Neural cell (in vitro differentiated cells): ENCODE measurements around the gene H2BK1. TPM values are rescaled to one million over a fixed set of nuclear protein-coding genes. Genes with fewer than 3 reads are reported as not detected.

ENCODE experiments used
- H2AFZ ChIP-seq: fragments of 200-600, 300-800 bp; sonication (generic), shearing (Covaris generic); 2 replicates; pipeline ENCODE4 v1.6.0; 2014; ENCODE audit warnings: low read depth, mild to moderate bottlenecking, antibody characterized with exemption, low read length, moderate library complexity
- H3F3A ChIP-seq: fragments of 200-600 bp; shearing (Covaris generic); 2 replicates; pipeline ENCODE4 v1.6.1; 2016; ENCODE audit warnings: mild to moderate bottlenecking, moderate library complexity, mixed read lengths, antibody characterized with exemption, low read length; ENCODE audit not compliant: insufficient read depth, poor library complexity, severe bottlenecking
- H3K27ac ChIP-seq: fragments of 200-600, 300-800 bp; sonication (generic), shearing (Covaris generic); 2 replicates; pipeline ENCODE4 v1.5.1; 2014; ENCODE audit warnings: mild to moderate bottlenecking, low read length, moderate library complexity
- H3K27me3 ChIP-seq: fragments of 300-800, 200-600 bp; sonication (generic), shearing (Covaris generic); 2 replicates; pipeline ENCODE4 v1.6.0; 2014; ENCODE audit warnings: mild to moderate bottlenecking, low read depth, low read length, moderate library complexity; ENCODE audit not compliant: insufficient read depth
- H3K36me3 ChIP-seq: fragments of 300-800, 200-600 bp; sonication (generic), shearing (Covaris generic); 2 replicates; pipeline ENCODE4 v1.5.1; 2014; ENCODE audit warnings: mild to moderate bottlenecking, antibody characterized with exemption, low read length, moderate library complexity; ENCODE audit not compliant: insufficient read depth
- H3K4me2 ChIP-seq: fragments of 300-800, 200-600 bp; sonication (generic), shearing (Covaris generic); 2 replicates; pipeline ENCODE4 v1.6.0; 2014; ENCODE audit warnings: mild to moderate bottlenecking, low read length
- H3K4me3 ChIP-seq: fragments of 300-800, 200-600 bp; sonication (generic), shearing (Covaris generic); 2 replicates; pipeline ENCODE4 v1.5.1; 2014; ENCODE audit warnings: mild to moderate bottlenecking, low read length, moderate library complexity
- H3K79me2 ChIP-seq: fragments of 200-600 bp; shearing (Covaris generic); replicated peaks from 2 replicates; pipeline ENCODE4 v1.6.0; 2014; ENCODE audit warnings: mild to moderate bottlenecking, low read length, moderate library complexity; ENCODE audit not compliant: insufficient read depth
- H3K9ac ChIP-seq: fragments of 300-800, 200-600 bp; sonication (generic), shearing (Covaris generic); 2 replicates; pipeline ENCODE4 v1.6.1; 2016; ENCODE audit warnings: mild to moderate bottlenecking, low read length, mixed read lengths
- H3K9me2 ChIP-seq: fragments of 200-600 bp; shearing (Covaris generic); 2 replicates; pipeline ENCODE4 v1.6.1; 2016; ENCODE audit warnings: mild to moderate bottlenecking, low read length, mixed read lengths; ENCODE audit not compliant: insufficient read depth
- H3K9me3 ChIP-seq: fragments of 200-600, 300-800 bp; sonication (generic), shearing (Covaris generic); 2 replicates; pipeline ENCODE4 v1.6.1; 2016; ENCODE audit warnings: mild to moderate bottlenecking, mixed run types, low read length, moderate library complexity, mixed read lengths
- H4K20me1 ChIP-seq: fragments of 200-600 bp; shearing (Covaris generic); 2 replicates; pipeline ENCODE4 v1.6.1; 2016; ENCODE audit warnings: mild to moderate bottlenecking, mixed run types; ENCODE audit not compliant: insufficient read depth
- CTCF ChIP-seq: fragments of 450-650 bp; IDR thresholded peaks from 2 replicates; pipeline ENCODE4 v1.5.1; 2014; ENCODE audit warnings: antibody characterized with exemption, mild to moderate bottlenecking, moderate library complexity; ENCODE audit not compliant: poor library complexity, severe bottlenecking
- EP300 ChIP-seq: fragments of 450-650 bp; conservative IDR thresholded peaks from 2 replicates; pipeline ENCODE4 v1.6.1; 2014; ENCODE audit warnings: antibody characterized with exemption, mild to moderate bottlenecking, moderate library complexity; ENCODE audit not compliant: poor library complexity, severe bottlenecking
- EZH2 ChIP-seq: fragments of 200-600, 300-800 bp; shearing (Covaris generic), sonication (generic); IDR thresholded peaks from 2 replicates; pipeline ENCODE4 v1.6.1; 2014; ENCODE audit warnings: antibody characterized with exemption, low read length, borderline replicate concordance, mild to moderate bottlenecking; ENCODE audit not compliant: insufficient read depth, poor library complexity, severe bottlenecking
- MXI1 ChIP-seq: fragments of 450-650 bp; conservative IDR thresholded peaks from 2 replicates; pipeline ENCODE4 v1.6.1; 2014; ENCODE audit warnings: antibody characterized with exemption, mild to moderate bottlenecking; ENCODE audit not compliant: poor library complexity, severe bottlenecking
- POLR2AphosphoS5 ChIP-seq: IDR thresholded peaks from 2 replicates; pipeline ENCODE4 v1.6.1; 2012
- RAD21 ChIP-seq: fragments of 450-650 bp; conservative IDR thresholded peaks from 2 replicates; pipeline ENCODE4 v1.6.1; 2014; ENCODE audit warnings: antibody characterized with exemption, mild to moderate bottlenecking, moderate library complexity
- REST ChIP-seq: IDR thresholded peaks from 2 replicates; pipeline ENCODE4 v1.6.1; 2012; ENCODE audit warnings: borderline replicate concordance
- SMC3 ChIP-seq: fragments of 450-650 bp; conservative IDR thresholded peaks from 2 replicates; pipeline ENCODE4 v1.6.1; 2014; ENCODE audit warnings: antibody characterized with exemption, mild to moderate bottlenecking, moderate library complexity; ENCODE audit not compliant: poor library complexity
- TAF1 ChIP-seq: IDR thresholded peaks from 2 replicates; pipeline ENCODE4 v1.6.1; 2012; ENCODE audit warnings: low read depth
- polyA plus RNA-seq: library from polyadenylated mRNA; depleted of rRNA; stranded (reverse); fragments of >200 nt; gene quantifications from 2 replicates; pipeline ENCODE4 v1.2.3, GENCODE V29; 2014

H2BK1 gene
- polyA plus RNA-seq, 1 donor from 2014 or later = not detected

GRCh38 chr7:151256410-151257045 lies 46.2 kb upstream of the H2BK1 start:
- no peaks in the 10 kb centered on the region for H3F3A ChIP-seq
- TF ChIP-seq EZH2 = no peak
- no peak for TF ChIP-seq EP300
- TF ChIP-seq REST = no peak
- no peak for TF ChIP-seq SMC3
- TF ChIP-seq RAD21 = no peak
- TF ChIP-seq MXI1 = no peak
- TF ChIP-seq TAF1 = no peak
- TF ChIP-seq POLR2AphosphoS5 = no peak
- no peak for TF ChIP-seq CTCF
- no peak overlapping the region for H3K4me3 ChIP-seq
- H3K9ac ChIP-seq = no peak overlapping the region
- no peak overlapping the region for H2AFZ ChIP-seq
- no peaks in the 10 kb centered on the region for H3K36me3 ChIP-seq
- H3K27ac ChIP-seq = no peak overlapping the region
- no peak overlapping the region for H3K4me2 ChIP-seq
- no peaks in the 10 kb centered on the region for H3K9me3 ChIP-seq
- H3K9me2 ChIP-seq = no peaks in the 10 kb centered on the region
- H3K79me2 ChIP-seq = no peaks in the 10 kb centered on the region
- H4K20me1 ChIP-seq = no peaks in the 10 kb centered on the region
- no peaks in the 10 kb centered on the region for H3K27me3 ChIP-seq

GRCh38 chr7:151255390-151255789 lies 45.1 kb upstream of the H2BK1 start:
- Histone ChIP-seq H3K36me3 (no peaks in the 10 kb centered on the region), H3K79me2 (no peaks in the 10 kb centered on the region), H3K4me3 (no peak overlapping the region), H3F3A (no peaks in the 10 kb centered on the region), H3K9me2 (no peaks in the 10 kb centered on the region), H2AFZ (no peak overlapping the region), H3K27me3 (no peaks in the 10 kb centered on the region), H4K20me1 (no peaks in the 10 kb centered on the region), H3K9me3 (no peaks in the 10 kb centered on the region), H3K27ac (no peak overlapping the region), H3K9ac (no peak overlapping the region), H3K4me2 (no peak overlapping the region)
- TF ChIP-seq SMC3 (no peak), MXI1 (no peak), EP300 (no peak), RAD21 (no peak), POLR2AphosphoS5 (no peak), CTCF (no peak), REST (no peak), TAF1 (no peak), EZH2 (no peak)
